A673 (cell line): ENCODE results near the gene ATP23.

Experiments
- EZH2 ChIP-seq: fragments of 200-600 bp; sonication (generic); IDR thresholded peaks from 2 replicates; pipeline ENCODE4 v1.6.1; 2017; ENCODE audit warnings: borderline replicate concordance, low read depth, mild to moderate bottlenecking, mixed read lengths, antibody characterized with exemption, low read length; ENCODE audit not compliant: poor library complexity, severe bottlenecking
- TF ChIP-seq, protein P1 (sequence below): fragments of 300-800, 200-600 bp; sonication (generic); conservative IDR thresholded peaks from 2 replicates; pipeline ENCODE4 v1.5.1; 2017; ENCODE audit warnings: low read depth, mild to moderate bottlenecking, antibody characterized with exemption, low read length, moderate library complexity, mixed read lengths

DNA sequence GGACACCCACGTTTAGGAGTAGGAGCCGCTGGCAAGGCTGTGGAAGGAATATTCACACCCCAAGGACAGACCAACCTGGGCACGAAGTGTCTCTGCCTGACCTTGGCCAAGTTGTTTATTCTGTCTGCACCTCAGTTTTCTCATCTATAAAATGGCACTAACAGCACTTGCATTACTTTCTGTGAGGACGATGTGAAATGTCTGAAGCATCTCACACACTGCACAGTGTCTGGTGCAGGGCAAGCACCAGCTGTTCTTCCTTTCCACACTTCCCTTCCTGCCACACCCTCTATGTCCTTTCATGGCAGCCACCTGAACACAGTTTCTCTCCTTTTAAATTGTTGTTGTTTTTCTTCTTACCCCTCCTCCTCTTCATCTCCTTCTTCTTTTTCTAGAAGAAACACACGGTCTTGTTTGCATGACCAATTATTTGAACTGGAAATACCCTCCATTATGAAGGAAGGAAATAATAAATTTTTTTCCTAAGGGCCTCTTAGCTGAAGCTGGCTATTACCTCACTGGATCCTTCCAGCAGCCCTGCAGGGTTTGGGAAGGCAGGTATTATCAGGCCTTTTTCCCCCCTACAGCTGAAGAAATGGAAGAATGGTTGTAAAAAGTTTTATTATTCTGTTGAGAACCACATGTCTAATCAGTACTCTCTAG lies 42.9 kb upstream of the ATP23 start:
- TF ChIP-seq, protein P1, sequence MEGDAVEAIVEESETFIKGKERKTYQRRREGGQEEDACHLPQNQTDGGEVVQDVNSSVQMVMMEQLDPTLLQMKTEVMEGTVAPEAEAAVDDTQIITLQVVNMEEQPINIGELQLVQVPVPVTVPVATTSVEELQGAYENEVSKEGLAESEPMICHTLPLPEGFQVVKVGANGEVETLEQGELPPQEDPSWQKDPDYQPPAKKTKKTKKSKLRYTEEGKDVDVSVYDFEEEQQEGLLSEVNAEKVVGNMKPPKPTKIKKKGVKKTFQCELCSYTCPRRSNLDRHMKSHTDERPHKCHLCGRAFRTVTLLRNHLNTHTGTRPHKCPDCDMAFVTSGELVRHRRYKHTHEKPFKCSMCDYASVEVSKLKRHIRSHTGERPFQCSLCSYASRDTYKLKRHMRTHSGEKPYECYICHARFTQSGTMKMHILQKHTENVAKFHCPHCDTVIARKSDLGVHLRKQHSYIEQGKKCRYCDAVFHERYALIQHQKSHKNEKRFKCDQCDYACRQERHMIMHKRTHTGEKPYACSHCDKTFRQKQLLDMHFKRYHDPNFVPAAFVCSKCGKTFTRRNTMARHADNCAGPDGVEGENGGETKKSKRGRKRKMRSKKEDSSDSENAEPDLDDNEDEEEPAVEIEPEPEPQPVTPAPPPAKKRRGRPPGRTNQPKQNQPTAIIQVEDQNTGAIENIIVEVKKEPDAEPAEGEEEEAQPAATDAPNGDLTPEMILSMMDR = no peak
- TF ChIP-seq EZH2 = no peak
